HG03060 (cell line): ENCODE results near the gene CENPC.
A peak's percentile ranks its signal among the peaks of the same experiment; 100 is the strongest.
"Not testable (repeated sequence)": the region's sequence is repeated elsewhere in the genome, so short reads cannot be mapped to it uniquely, and the experiment has no call there.

Experiments used
- ATAC-seq: cut with Tn5 transposase; IDR thresholded peaks from one replicate; pipeline ENCODE4 v1.9.1; 2021; ENCODE audit warnings: low read depth, moderate number of reproducible peaks; ENCODE audit not compliant: unreplicated experiment

CENPC gene

DNA sequence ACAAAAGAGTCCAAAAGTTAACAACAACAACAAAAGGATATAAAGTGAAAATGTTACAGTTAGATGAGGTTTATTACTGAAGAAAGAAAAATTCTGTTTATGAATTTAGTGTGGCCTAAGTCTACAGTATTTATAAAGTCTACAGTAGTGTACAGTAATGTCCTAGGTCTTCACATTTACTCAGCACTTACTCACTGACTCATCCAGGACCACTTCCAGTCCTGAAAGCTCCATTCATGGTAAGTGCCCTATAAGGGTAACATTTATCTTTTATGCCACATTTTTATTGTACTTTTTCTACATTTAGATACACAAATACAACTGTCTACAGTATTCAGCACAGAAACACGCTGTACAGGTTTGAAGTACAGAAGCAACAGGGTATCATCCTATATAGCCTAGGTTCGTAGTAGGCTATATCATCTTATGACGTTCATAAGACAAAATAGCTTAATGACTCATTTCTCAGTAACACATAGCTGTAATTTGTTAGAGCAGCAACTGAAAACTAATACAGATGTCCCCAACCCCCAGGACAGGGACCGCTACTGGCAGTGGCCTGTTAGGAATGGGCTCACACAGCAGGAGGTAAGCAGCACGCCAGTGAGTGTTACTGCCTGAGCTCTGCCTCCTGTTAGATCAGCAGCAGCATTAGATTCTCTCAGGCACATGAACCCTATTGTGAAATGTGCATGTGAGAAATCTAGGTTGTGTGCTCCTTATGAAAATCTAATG lies 61.3 kb downstream of the CENPC start:
- ATAC-seq: no peak

DNA sequence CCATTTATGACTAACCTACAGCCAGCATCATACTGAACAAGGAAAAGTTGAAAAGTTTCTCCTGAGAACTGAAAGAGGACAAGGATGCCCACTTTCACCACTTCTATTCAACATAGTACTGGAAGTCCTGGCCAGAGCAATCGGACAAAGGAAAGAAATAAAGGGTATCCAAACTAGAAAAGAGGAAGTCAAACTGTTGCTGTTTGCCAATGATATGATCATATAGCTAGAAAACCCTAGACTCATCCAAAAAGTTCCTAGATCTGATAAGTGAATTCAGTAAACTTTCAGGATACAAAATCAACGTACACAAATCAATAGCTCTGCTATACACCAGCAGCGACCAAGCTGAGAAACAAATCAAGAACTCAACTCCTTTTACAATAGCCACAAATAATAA lies 64.5 kb downstream of the CENPC start:
- no peak for ATAC-seq

DNA sequence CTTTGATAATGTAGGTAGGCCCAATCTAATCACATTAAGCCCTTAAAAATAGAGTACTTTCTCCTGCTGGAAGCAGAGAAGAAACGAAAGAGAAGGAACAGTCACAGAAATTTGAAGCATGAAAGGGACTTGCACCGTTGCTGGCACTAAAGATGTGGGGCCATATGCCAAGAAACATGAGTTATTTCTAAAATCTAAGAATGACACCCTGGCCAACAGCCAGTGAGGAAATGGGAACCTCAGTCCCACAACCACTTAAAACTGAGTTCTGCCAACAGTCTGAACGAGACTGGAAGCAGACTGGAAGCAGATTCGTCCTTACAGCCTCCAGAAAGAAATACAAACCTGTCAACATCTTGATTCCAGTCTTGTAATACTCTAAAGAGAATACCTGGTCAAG lies 70.1 kb downstream of the CENPC start:
- ATAC-seq: no peak

DNA sequence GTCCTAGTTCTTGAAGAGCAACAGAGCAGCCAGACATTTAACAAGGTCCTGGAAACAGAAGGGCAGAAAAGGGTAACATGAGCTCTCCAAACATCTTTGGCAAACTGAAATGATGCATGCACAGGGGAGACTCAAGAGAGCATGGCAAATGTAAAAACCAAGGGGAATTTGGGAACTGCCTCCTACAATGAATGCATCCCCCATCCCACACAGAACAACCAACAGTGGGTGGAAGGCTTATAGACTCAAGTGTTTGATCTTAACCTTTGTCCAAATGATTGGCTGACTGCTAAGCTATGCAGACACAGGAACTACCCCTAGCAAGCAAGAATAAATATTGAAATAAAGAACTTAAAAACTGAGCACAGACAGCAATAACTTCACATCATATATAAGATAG lies 74.4 kb downstream of the CENPC start:
- no peak for ATAC-seq

DNA sequence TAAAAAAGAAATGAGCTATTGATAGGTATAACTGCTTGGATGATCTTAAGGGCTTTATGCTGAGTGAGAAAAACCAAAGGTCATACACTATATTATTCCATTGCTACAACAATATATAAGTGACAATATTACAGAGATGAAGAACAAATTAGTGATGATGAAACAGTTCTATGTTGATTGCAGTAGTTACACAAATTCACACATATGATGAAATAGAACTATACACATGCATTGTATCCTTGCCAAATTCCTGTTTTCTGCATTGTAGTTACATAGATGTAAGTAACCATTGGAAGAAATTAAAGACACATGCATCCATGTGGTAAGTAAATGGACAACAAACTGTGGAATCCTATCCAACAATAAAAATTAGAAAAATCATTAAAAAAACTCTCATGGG lies 76.5 kb downstream of the CENPC start:
- ATAC-seq: no peak

DNA sequence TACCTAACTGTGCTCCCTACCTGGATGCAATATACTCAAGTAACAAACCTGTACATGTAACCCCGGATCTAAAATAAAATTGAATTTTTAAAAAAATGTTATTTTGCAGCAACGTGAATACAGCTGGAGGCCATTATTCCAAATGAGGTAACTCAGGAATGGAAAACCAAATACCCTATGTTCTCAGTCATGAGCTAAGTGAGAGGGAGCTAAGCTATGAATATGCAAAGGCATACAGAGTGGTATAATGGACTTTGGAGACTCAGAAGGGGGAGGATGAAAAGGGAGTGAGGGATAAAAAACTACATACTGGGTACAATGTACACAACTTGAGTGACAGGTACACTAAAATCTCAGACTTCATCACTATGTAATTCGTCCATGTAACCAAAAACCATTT lies 78.6 kb downstream of the CENPC start:
- ATAC-seq: no peak

DNA sequence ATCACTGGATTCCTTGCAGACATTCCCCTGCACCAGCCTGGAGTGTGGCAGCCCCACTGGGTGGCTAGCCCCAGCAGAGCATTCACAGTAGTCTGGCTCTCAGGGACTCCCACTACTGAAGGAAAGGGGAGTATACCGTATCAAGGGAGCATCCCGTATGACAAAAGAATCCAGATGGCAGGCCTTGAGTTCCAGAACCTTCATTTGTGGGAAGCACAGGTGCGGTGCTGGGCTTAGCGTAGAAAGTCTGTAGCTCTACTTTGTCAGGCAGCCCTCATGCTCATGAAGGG lies 79.6 kb downstream of the CENPC start:
- ATAC-seq: no peak

DNA sequence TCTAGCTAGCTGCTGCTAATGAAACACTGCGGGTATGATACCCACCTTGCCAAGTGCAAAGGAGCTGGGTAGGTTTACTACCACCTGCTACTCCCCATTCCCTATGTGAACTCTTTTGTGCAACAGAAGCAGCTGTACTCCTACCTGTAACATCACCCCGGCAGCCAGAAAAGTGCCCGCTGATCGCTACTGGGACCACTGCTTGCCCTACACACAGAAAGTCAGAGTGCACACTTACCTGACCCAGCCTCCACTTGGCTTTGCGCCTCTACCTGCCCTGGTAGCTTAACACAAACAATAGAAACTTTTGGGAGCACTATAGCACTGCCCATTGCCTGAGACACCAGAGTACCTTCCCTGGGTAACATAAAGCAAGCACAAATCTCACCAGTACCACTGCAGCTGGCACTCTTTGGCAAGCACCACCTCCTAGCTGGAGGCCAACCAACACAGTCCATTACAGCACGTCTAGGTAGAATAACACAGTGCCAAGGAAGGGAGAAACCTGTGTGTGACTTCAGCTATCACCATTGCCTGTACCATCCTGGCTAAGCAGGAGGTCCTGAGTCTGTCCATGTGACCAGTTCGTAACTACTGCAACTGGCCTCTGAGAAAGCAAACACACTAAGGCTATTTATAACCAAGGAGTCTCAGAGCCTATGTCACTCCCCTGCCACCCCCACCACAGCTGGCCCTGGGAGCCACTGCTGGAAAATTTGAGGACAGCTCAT lies 80.1 kb downstream of the CENPC start:
- ATAC-seq: no peak

DNA sequence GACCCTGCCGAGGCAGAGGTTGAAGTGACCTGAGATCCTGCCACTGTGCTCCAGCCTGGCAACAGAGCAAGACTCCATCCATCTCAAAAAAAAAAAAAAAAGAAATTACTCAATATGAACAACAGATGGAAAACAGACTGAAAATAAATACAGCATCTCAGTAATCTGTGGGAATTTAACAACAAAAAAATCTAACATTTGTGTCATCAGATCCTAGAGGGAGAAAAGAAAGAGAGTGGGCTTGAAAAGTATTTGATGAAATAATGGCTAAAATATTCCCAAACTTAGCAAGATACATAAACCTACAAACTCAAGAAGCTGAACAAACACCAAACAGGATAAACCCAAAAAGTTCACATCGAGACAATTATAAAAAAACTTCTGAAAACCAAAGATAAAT lies 84.7 kb downstream of the CENPC start:
- ATAC-seq: no peak

DNA sequence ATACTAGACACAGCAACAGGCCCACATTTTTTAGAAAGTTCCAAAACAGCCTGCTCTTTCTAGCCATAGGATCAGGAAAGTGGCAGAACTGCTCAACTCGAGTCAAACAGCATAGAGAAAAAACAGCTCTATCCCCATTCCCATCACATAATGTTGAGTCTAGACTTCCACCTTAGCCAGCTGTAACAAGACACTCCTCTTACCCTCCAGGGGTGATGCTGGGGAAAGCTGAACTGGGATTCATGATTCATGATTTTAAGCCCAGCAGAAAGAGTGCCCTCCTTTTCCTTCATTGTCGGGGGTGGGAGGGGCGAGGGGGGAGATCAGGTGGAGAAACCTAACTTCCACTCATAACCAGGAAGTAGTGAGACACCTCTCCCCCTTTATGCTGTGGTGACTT lies 86.1 kb downstream of the CENPC start:
- ATAC-seq: no peak

DNA sequence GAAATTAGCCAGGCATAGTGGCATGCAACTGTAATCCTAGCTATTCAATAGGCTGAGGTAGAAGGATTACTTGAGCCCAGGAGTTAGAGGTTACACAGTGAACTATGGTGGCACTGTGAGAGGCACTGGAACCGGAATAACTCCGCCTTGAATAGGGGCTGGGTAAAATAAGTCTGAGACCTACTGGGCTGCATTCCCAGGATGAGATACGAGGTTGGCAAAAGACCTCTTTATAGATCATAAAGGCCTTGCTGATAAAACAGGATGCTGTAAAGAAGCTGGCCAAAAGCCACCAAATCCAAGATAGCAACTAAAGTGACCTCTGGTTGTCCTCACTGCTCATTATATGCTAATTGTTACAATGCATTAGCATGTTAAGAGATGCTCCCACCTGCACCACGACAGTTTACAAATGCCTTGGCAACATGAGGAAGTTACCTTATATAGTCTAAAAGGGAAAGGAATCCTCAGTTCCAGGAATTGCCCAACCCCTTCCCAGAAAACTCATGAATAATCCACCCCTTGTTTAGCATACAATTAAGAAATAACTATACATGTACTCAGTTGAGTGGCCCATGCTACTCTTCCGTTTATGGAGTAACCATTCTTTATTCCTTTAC lies 88.6 kb downstream of the CENPC start:
- no peak for ATAC-seq

DNA sequence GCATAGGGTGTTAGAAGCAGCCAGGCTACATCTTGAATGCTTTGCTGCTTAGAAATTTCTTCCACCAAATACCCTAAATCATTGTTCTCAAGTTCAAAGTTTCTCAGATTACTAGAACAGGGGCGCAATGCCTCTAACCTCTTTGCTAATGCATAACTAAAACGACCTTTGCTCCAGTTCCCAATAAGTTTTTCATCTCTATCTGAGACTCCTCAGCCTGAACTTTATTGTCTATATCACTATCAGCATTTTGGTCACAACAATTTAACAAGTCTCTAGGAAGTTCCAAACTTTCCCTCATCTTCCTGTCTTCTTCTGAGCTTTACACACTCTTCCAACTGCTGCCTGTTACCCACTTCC lies 92.5 kb downstream of the CENPC start:
- ATAC-seq: not testable (repeated sequence)

DNA sequence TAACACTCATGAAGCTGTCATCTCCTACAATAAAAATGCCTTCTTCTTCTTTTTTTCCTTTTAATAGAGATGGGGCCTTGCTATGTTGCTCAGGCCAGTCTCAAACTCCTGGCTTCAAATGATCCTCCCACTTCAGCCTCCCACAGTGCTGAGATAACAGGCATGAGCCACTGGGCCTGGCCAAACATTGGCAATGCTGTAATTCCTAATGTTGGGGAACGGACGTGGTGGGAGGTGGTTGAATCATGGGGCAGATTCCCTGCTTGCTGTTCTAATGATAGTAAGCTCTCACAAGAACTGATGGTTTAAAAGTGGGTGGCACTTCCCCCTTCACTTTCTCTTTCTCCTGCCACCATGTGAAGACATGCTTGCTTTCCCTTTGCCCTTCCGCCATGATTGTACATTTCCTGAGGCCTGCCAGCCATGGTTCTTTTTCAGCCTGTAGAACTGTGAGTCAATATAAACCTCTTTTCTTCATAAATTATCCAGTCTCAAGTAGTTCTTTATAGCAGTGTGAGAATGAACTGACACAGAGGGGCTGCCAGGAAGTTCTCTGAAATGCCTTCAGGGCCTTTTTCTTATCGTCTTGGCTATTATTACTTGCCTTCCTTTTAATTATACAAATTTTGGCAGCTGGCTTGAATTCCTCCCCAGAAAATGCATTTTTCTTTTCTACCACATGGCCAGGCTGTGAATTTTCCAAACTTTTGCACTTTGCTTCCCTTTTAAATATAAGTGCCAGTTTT lies 93.0 kb downstream of the CENPC start:
- ATAC-seq: no peak

DNA sequence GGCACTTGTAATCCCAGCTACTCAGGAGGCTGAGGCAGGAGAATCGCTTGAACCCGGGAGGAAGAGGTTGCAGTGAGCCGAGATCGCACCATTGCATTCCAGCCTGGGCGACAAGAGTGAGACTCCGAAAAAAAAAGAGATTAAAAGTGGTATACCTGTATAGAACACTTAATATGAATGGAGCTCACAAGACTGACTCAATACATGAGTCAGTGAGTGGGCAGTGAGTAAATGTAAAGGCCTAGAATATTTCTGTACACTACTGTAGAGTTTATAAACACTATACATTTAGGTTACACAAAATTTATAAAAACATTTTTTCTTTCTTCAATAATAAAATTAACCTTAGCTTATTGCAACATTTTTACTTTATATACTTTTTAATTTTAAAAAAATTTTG lies 93.8 kb downstream of the CENPC start:
- ATAC-seq: no peak

DNA sequence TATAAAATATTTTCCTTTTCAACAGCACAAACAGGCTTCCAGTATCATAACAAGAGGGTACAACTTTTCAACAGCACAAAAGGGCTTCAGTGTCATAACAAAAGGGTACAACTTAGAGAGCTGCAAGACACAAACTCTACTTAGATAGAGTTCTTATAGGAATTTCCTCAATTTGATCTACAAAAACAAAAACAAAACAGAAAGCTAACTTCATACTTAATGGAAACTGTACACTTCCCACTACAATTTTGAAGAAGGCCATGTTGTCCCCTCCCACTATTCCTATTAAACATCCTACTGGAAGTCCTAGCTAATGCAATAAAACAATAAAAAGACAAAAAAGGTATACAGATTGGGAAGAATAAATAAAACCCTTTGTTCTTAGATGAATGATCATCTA lies 96.7 kb downstream of the CENPC start:
- ATAC-seq: no peak

DNA sequence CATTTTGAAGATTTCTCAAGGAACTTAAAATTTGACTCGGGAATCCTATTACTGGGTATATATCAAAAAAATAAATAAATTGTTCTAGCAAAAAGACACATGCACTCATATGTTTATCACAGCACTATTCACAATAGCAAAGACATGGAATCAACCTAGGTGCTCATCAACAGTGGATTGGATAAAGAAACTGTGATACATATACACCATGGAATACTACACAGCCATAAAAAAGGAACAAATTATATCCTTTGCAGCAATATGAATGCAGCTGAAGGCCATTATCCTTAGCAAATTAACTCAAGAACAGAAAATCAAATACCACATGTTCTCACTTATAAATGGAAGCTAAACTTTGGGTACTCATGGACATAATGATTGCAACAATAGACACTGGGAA lies 97.4 kb downstream of the CENPC start:
- no peak for ATAC-seq

DNA sequence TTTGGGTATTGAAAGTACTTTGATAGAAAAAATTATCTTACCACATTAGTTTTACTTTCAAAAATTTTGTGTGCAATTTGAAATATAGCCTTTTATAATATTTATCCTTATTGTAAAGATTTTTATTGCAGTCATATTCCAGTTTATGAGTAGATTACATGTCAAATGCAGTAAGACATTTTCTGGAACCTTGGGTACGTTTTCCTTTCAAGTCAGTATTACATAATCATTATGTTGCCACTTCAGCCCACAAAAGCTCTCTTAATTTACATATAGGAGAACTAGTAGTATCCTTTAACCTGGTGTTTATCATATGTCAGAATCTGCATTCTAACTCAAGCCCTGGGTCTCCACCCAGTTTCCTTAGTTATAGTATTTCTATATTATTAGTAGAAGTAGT lies 98.5 kb downstream of the CENPC start:
- ATAC-seq: no peak

DNA sequence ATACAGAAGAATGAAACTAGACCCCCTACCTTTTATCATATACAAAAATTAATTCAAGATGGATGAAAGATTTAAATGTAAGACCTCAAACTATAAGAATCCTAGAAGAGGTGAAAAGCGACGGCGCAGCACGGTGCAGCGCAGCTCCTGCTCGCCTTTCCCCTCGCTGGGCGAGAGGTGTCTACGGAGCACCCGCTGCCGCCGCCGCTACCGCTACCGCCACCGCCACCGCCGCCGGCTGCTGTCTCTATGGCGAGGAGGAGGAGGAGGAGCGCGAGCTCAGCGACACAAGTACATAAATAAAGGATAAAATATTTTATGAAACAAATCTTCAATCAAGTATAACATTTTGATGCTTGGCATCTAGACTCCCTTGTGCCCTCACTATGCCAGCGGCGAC lies 99.4 kb downstream of the CENPC start:
- not testable (repeated sequence) for ATAC-seq

DNA sequence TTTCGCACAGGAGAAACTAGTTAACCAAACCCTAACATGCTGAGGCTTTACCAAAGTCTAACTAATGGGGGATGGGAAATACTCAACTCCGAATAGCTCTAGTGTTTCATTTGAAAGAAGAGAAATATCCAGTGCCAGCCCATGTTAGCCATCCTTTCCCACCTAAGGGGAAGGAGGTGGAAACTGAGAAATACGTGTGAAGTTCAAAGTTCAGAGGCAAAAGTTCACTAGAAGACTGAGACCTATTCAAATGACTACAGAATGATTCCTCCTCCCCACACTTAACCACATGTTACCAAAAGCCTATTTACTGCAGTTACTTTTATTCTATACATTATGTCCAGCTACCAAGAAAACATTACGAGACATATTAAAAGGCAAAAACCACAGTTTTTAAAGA lies 106.3 kb downstream of the CENPC start:
- ATAC-seq: no peak

DNA sequence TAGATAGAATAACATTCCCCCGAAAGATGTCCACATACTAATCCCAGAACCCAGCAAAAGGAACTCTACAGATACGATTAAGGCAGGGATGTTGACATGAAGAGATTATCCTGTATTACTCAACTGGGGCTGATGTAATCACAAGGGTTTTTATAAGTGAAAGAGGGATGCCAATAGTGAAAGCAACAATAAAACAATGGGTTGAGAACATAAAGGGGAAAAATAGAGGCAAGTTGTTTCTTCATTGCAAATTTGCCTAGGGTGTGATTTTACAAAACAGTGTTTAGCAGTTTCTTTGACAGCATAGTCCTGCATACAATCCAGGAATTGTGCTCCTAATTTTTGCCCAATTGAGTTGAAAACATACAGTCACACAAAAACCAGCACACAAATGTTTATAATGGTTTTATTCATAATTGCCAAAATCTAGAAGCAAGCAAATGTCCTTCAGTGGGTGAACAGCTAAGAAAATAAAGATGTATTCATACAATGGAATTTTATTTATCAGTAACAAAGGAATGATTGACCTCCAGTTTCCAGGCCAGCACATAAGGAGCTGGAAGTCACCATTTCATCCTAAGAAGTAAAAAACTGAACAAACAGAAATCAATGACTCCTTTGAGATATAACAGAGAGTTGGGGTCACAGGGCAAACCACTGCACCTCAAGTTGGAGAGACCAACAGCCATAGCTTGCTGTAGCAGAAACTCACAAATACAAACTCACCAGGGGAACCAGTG lies 107.2 kb downstream of the CENPC start:
- no peak for ATAC-seq

DNA sequence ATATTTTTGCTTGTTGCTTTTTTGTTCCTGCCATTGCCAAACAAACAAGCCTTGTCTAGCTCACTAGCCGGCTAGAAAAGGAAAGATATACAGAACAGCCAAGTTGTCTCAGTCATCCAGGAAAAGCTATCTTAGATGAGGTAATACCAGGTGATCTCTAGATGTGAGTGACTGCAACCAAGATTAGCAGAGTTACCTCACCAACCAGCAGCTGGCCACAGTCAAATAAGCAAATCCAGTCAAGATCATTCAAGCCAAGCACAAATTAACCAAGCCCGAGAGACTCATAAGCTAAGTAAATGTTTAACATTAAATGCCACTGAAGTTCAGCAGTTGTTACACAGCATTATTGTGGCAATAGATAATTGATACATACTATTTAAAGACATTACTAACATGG lies 108.6 kb downstream of the CENPC start:
- ATAC-seq: peak; percentile 79
